HG03045 (cell line): ENCODE data around the gene SPECC1L.

Source experiments
- ATAC-seq: cut with Tn5 transposase; IDR thresholded peaks from one replicate; pipeline ENCODE4 v1.9.1; 2021; ENCODE audit warnings: mild to moderate bottlenecking, moderate library complexity; ENCODE audit not compliant: unreplicated experiment

Gene SPECC1L

GRCh38 chr22:24319451-24319850, 48.8 kb downstream of the SPECC1L start:
- no peak for ATAC-seq

DNA sequence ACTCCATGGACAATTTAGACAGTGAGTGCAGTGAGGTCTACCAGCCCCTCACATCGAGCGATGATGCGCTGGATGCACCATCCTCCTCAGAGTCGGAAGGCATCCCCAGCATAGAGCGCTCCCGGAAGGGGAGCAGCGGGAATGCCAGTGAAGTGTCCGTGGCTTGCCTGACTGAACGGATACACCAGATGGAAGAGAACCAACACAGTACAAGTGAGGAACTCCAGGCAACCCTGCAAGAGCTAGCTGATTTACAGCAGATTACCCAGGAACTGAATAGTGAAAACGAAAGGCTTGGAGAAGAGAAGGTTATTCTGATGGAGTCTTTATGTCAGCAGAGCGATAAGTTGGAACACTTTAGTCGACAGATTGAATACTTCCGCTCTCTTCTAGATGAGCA, 51.4 kb downstream of the SPECC1L start:
- no peak for ATAC-seq

- no peak for ATAC-seq
Measured at GRCh38 chr22:24322522-24322921, 51.9 kb downstream of the SPECC1L start.

DNA sequence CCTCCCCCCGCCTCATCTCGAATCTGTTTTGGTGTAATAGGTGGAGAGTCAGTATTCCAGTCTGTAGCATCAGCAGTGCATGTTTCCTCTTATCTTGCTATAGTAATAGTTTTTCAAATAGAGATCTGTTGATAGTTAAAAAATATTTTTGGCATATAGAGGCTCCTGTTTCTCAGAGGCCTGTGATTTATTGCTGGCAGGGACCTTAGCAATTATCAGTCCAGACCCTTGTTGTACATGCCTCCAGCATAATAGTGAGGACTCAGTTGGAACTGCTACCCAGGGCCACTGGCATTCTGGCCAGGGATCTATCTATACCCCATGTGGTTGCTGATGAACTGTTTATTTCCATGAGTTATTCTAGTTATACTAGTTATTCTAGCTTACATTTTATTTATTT, 52.6 kb downstream of the SPECC1L start:
- no peak for ATAC-seq

DNA sequence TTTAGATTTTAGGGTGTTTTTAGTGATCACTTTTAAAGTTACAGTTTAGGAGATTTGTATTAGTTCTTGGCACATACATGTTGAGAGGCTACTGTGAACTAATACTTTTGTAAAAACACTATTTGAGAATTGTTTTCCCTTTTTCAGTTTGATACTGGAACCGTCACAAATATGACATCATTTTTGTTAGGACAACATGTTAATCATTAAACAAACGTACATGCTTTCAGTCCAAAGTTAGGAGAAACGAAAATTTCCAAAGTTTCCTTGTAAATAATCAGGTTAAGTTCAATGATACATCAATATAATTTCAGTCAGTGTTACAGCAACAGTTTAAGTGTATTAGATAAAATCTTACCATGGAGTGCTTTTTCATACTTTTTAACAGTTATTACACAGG, 53.1 kb downstream of the SPECC1L start:
- no peak for ATAC-seq

DNA sequence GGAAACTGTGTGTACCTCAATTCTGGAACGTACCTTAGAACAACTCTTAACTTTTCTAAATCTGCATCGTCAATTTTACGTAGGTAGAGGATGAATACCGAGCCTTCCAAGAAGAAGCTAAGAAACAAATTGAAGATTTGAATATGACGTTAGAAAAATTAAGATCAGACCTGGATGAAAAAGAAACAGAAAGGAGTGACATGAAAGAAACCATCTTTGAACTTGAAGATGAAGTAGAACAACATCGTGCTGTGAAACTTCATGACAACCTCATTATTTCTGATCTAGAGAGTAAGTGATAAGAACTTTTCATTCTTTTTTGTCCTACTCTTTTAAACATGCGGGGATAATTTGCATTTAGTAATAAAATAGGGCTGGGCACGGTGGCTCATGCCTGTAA, 53.5 kb downstream of the SPECC1L start:
- ATAC-seq: no peak

GRCh38 chr22:24325105-24325757, 54.6 kb downstream of the SPECC1L start:
- ATAC-seq: no peak

DNA sequence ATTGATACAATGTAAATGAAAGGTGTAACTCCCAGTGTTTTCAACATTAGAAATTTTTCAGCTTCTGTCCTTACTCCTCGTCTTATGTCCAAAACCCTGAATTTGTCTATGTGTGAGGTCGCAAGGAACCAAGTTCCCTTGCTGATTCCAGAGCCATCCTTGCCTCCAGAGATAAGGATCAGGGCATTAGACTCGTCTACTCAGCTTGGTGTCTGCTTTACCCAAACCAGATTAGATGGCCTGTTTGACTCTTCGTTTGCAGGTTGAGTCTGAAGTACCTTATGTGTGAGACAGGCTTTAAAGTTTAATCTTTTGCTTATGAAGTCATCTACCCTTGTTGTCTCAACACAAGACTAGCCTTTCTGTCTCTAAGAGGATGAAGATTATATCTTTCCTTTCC, 55.6 kb downstream of the SPECC1L start:
- ATAC-seq: no peak

DNA sequence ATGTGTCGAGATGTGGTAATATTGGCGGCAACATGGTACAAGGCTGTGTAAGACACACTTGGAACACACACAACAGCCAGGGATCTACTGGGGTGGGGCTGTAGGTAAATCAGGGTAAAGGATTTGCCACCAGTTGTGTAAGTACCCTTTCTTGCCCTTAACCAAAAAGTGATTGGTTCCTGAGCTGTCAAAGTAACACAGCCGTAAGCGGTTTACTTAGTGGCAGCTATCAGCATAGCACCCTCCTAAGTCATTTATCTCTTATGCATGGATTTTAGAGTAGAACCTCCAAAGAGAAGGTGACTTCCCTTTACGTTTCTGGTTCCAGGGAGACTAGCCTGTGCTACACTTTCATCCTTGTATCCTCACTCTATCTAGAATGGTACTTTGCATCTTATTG, 57.2 kb downstream of the SPECC1L start:
- ATAC-seq: no peak

DNA sequence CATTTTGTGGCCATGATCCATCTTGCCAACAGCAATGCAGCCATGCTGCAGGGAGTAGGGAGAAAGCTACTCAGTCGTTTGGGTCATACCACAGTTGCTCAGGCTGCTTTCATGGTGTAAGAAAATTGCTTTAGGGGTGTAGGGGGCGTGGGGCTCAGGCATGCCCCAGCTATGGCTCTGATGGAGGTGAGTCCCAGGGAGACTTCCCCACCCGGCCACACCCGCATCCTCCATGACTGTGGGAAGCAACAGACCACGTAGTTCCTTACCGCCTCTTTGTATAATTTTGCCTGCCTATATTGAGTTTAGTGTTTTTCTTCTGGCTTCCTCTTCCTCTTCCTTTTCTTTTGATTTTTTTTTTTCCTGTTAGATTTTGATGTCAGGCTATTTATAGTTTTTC, 58.8 kb downstream of the SPECC1L start:
- no peak for ATAC-seq

GRCh38 chr22:24330636-24331035, 60.0 kb downstream of the SPECC1L start:
- ATAC-seq: no peak

DNA sequence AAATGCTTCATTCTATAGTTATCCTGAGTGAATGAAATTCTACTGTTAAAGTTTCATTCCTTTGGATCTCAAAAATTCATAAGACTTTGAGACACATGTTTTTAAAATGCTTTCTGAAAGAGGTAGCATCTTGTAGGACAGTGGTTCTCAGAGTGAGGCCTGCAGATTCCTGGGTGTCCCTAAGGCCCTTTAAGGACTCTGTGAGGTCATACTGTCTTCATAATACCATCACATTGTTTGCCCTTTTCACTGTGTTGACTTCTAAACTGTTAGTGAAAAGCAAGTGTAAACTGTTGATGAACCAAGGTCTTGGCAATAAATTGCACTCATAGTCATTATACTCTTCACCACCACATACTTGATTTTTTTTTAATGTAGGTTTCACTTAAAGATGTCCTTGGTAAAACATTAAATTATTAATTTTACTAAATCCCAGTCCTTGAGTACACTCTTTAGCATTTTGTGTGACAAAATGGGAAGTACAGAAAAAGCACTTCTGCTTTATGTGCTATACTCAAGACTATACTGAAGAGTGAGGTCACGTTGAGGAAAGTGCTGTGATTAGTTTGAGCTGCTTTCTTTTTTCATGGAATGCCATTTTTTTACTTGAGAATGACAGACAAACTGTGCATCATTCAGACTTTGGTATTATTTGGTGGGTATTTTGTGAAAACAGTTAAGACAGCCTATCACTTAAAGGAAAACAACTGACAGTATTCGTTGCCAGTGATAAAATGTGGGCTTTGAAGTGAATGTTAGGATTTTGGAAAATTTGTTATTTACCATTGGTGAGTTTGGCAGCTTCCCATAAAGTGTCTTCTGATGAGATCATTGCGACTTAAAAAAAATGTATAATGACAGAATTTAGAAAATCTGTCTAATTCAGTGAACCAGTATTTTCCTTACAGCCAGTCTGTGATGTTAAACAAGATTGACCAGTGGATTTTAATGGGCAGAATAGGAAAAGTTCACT, 61.1 kb downstream of the SPECC1L start:
- no peak for ATAC-seq

DNA sequence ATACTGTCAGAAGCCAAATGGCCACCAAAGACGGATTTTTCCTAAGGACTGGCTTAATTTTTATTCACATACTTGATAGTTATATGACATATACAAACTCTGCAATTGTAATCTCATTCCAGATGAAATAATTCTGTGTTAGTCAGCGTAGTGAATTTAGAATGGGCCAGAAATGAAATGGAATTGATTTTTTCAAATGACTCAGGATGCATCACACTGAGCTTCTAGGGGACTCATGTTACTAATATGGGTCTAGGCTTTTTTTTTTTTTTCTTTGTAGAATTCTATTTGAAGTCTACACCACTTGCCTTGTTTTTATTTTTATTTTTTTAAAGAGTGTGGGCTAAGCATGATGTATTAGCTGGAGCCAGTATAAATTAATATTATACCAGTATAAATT, 62.7 kb downstream of the SPECC1L start:
- ATAC-seq: no peak

GRCh38 chr22:24335496-24335895, 64.9 kb downstream of the SPECC1L start:
- no peak for ATAC-seq

GRCh38 chr22:24337894-24338645, 67.4 kb downstream of the SPECC1L start:
- ATAC-seq: no peak

DNA sequence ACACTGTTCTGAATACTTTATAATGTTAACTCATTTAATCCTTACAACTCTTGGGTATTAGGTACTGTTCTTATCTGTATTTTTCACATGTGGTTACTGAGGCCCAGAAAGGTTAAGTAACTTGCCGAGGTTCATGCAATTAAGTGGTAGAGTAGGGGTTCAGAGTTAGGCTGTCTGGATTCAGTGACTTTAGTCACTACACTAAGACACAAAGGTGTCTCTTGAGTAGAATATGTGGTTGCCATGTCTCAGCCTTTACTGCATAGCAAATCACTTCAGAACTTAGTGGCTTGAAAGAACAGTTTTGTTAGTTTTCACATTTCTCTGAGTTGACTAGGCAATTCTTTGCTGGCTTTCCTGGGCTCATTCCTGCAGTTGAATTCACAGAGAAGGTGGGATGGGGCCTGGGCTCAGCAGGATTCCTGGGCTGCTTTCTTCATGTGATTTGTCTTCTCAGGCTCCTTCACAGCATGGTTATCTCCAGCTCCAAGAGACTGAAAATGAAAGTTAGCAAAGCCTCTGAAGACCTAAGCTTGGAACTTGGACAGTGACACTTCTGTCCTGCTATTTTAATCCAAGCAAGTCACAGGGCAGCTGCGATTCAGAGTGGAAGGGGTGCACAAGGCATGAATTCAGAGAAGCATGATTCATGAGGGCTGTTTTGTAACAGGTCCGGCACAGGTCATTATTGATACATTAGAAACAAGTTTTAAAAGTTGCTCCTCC, 68.3 kb downstream of the SPECC1L start:
- no peak for ATAC-seq

- ATAC-seq: no peak
Measured at GRCh38 chr22:24339452-24339747, 68.8 kb downstream of the SPECC1L start.

DNA sequence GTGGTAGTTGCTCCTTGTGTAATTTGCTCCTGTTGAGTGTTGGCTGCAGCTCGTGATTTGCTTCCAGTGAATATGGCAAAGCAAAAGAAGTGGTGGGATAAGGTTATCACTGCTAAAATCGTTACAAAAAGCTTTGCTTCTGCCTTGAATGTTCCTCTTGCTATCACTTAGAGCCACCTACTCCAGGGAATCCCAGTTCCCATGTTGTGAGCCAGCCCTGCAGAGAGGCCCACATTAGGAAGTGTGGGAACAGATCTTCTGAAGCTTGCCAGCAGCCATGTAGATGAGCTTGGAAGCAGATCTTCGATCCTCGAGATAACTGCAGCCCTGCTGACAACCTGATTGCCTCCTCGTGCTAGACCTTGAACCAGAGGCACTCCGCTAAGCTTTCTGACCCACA, 71.0 kb downstream of the SPECC1L start:
- ATAC-seq: no peak

DNA sequence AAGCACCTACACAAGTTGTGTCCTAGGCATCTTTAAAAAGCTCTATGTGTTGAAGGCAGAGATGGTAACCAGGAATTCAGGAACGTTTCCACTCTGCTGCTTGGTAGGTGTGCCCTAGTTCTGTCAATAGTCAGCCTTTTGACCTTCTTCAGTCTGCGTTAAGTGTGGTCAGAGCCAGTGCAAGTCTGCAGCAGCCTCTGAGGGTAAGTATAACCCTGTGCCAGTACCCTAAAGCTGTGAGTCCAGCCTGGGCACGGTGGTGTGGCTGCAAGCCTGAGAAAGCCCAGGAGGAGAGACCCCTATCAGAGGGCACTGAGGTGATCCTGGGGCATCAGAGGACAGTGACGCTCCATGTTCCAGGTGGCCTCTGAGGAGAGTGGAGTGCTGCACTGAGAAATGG, 80.0 kb downstream of the SPECC1L start:
- no peak for ATAC-seq

- ATAC-seq: no peak
Measured at GRCh38 chr22:24353121-24353520, 82.5 kb downstream of the SPECC1L start.

- ATAC-seq: no peak
Measured at GRCh38 chr22:24355574-24355973, 84.9 kb downstream of the SPECC1L start.
